Measurements from ENCODE around the gene DNPEP.
"Not testable (repeated sequence)": the region's sequence is repeated elsewhere in the genome, so short reads cannot be mapped to it uniquely, and the experiment has no call there.

DNPEP gene

DNA sequence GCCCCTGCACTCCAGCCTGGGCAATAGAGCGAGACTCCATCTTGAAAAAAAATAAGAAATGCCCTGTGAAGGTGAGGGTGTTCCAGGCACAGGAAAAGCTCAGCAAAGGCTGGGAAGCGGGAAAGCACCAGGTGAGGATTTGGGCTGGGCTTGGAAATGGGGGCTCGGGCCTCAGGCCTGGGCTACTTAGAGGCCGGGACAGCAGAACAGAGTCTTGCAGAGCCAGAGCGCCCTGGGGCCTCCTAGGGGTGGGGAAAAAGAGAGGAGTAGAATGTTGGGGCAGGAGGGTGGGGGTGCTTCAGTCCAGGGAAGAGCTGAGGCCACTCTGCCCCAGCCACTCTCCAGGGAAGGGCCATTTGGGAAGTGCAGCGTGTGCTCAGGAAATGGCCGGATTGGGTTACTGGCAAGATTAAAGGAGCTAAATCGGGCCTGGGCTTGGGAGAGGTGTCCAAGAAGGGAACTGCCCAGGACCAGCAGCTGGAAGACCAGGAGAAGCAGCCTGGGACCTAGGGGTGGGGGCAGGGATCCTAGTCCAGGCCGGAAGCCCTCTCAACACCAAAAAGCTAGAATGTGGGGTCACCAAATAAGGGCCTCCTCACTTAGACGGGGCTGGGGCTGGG, 16.7 kb upstream of the DNPEP start:
- no peak for DNase-seq
- in situ Hi-C loops (cut with HindIII; ENCODE audit: low pct_ligation_motif_present, low pct_unique_long_range_greater_than_20kb, low sequenced_read_pairs) = no loop called here

GRCh38 chr2:219403861-219404260, 16.1 kb upstream of the DNPEP start:
- in situ Hi-C loops (cut with HindIII; ENCODE audit: low pct_ligation_motif_present, low pct_unique_long_range_greater_than_20kb, low sequenced_read_pairs) = no loop called here
- DNase-seq = no peak

- in situ Hi-C loops (cut with HindIII; ENCODE audit: low pct_ligation_motif_present, low pct_unique_long_range_greater_than_20kb, low sequenced_read_pairs) = no loop called here
- DNase-seq = peak; percentile 83
These were observed 15.2 kb upstream of the DNPEP start for GRCh38 chr2:219402665-219403515.

- in situ Hi-C loops (cut with HindIII; ENCODE audit: low pct_ligation_motif_present, low pct_unique_long_range_greater_than_20kb, low sequenced_read_pairs) = no loop called here
- DNase-seq = no peak
These were observed 13.9 kb upstream of the DNPEP start for GRCh38 chr2:219401606-219402005.

- in situ Hi-C loops (cut with HindIII; ENCODE audit: low pct_ligation_motif_present, low pct_unique_long_range_greater_than_20kb, low sequenced_read_pairs) = no loop called here
- DNase-seq = no peak
These were observed 12.8 kb upstream of the DNPEP start for GRCh38 chr2:219400562-219400961.

DNA sequence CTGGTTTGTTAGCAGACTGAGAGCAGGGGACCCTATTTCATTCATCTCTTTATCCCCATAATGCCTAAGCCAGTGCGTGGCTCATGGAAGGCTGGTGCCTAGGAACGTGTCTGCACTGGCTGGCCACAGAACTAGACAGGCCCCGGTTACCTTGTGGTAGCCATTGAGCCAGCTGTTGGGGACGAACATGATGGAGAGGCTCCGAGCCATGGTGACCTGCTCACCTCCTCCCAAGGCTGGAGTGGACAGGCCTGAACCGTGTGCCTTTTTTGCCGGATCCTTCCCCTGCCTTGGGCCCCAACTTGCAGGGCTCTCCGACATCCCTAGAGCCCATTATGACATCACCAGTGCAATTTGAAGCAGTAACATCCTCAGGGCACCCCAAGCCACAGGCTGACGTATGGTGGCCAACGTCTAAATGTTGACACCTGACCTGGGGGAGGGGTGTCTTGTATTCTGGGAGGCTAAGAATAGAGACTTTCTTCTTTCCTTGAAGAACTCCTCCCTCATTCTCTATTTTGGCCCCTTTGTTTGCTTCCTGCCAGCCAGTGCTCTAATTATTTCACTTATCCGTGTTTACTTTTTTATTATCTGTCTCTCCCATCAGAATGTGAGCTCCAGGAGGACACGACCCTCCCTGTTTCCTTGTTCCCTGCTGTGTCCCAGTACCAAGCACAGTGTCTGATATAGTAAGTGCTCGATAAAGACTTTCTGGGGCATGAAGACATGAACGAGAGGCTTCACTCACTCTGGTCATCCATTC, 12.2 kb upstream of the DNPEP start:
- DNase-seq = no peak
- in situ Hi-C loops (cut with HindIII; ENCODE audit: low pct_ligation_motif_present, low pct_unique_long_range_greater_than_20kb, low sequenced_read_pairs) = no loop called here

DNA sequence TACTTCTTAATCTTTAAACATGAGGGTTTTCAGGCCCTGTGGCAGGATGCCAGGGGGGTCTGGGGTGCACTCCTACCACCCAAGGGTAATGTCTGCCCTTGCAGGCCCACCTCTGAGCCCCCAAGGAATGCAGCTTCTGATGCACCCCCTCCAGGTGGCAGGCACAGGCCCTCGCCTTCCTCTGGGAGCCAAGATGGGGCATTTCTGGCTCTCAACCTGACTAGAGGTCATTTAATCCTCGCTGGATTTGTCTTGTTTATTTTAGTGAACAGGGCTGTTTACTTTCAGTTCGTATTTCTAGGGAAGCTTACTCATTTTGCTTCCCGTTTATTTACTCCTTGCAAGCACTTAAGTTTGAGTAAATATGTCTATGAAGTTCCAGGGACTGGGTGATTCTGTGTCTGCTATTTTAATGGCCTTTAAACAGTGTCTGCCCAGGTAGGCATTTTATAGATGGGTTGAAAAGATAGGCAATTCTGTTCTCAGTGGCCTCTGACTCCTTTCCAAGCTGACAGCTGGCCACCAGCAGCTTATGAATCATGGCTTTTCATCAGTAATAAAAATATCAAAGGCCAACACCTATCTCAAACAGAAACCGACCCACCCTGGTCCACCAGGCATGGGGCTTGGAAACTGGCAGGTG, 11.1 kb upstream of the DNPEP start:
- in situ Hi-C loops (cut with HindIII; ENCODE audit: low pct_ligation_motif_present, low pct_unique_long_range_greater_than_20kb, low sequenced_read_pairs) = no loop called here
- no peak for DNase-seq

DNA sequence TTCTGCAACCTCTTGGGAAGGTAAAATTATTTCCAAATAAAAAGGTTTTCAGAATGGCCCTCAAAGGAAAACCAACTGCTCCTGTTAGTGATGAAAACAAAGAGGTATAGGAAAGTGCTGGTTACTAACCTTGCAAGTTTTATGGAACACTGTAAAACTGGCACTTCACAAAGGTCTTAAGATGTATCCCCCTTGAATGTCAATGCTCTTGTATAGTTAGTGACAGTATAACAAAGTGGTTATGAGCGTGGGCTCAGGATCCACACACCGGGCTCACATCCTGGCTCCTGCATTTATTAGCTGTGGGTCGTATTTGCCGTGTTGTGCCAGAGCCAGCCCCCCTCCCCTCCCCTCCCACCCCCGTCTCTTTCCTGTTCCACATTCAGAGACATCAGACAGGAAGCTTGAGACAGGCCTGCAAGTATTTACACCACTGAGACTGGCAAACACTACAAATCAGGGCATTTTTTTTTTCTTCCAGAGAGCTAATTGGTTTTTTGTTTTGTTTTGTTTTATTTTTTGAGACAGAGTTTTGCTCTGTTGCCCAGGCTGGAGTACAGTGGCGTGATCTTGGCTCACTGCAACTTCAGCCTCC, 9.2 kb upstream of the DNPEP start:
- in situ Hi-C loops (cut with HindIII; ENCODE audit: low pct_ligation_motif_present, low pct_unique_long_range_greater_than_20kb, low sequenced_read_pairs) = no loop called here
- DNase-seq = no peak

GRCh38 chr2:219395609-219396008, 7.9 kb upstream of the DNPEP start:
- no peak for DNase-seq
- in situ Hi-C loops (cut with HindIII; ENCODE audit: low pct_ligation_motif_present, low pct_unique_long_range_greater_than_20kb, low sequenced_read_pairs) = no loop called here

DNA sequence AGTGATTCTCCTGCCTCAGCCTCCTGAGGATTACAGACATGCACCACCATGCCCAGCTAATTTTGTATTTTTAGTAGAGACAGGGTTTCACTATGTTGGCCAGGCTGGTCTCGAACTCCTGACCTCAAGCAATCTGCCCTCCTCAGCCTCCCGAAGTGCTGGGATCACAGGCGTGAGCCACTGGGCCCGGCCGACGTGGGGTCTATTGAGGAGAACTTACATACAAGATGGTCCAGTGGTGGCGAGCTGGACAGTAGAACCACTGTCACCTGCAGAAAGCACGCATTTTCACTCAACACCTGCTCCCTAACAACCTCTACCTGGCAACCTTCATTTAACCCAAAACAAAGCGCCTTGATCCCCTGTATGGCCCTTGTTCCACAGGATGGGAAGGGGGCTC, 7.3 kb upstream of the DNPEP start:
- DNase-seq; in situ Hi-C loops (cut with HindIII; ENCODE audit: low pct_ligation_motif_present, low pct_unique_long_range_greater_than_20kb, low sequenced_read_pairs): not testable (repeated sequence)

DNA sequence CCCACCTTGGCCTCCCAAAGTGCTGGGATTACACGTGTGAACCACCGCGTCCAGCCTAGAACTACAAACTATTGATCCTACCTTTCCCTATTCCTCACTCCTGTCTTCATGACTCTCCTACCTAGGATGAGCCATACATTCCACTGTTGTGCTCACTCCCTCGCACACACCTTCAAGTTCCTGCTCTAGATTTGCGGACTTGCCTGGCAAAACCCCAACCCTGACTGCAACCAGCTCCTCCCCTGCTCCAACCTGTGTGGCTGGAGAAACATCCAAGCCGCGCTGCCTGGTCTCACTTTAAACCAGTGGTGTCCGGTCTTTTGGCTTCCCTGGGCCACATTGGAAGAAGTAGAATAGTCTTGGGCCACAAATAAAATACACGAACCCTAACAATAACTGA, 5.0 kb upstream of the DNPEP start:
- DNase-seq = no peak
- in situ Hi-C loops (cut with HindIII; ENCODE audit: low pct_ligation_motif_present, low pct_unique_long_range_greater_than_20kb, low sequenced_read_pairs) = no loop called here

- DNase-seq = no peak
- in situ Hi-C loops (cut with HindIII; ENCODE audit: low pct_ligation_motif_present, low pct_unique_long_range_greater_than_20kb, low sequenced_read_pairs) = no loop called here
These were observed 1.1 kb upstream of the DNPEP start for GRCh38 chr2:219388907-219389156.

DNA sequence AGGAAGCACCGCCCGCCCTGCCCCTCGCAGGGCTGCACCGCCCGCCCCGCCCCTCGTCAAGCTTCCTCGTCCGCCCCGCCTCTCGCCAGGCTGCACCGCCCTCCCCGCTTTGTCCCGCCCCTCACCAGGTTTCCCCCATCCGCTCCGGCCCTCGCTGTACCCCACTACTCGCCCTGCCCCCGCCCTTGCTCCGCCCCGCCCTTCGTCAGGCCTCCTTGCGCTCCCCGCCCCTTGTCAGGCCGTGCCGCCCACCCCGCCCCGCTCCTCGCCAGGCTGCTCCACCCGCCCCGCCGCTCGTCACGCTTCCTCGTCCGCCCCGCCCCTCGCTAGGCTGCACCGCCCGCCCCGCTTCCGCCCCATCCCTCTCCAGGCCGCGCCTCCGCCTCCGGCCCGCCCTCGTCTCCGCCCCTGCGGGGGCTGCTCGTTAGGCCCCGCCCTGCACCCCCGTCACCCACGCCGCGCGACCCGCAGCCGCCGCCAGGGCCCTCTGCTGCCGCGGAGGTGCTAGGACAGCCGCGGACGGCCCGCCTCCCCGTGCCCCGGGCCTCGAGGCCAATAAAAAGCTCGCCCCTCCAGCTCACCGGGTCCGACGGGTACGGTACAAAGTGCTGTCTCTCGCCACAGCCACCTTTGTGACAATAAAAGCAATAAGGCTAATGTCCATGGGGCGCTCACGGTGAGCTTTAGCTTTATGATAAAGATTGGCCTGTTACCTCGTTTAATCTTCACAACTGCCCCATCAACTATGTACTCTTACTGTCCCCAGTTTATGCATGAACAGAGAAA, 602 bp upstream of the DNPEP start:
- DNase-seq = peak; percentile 95
- in situ Hi-C loops (cut with HindIII; ENCODE audit: low pct_ligation_motif_present, low pct_unique_long_range_greater_than_20kb, low sequenced_read_pairs) = no loop called here

DNA sequence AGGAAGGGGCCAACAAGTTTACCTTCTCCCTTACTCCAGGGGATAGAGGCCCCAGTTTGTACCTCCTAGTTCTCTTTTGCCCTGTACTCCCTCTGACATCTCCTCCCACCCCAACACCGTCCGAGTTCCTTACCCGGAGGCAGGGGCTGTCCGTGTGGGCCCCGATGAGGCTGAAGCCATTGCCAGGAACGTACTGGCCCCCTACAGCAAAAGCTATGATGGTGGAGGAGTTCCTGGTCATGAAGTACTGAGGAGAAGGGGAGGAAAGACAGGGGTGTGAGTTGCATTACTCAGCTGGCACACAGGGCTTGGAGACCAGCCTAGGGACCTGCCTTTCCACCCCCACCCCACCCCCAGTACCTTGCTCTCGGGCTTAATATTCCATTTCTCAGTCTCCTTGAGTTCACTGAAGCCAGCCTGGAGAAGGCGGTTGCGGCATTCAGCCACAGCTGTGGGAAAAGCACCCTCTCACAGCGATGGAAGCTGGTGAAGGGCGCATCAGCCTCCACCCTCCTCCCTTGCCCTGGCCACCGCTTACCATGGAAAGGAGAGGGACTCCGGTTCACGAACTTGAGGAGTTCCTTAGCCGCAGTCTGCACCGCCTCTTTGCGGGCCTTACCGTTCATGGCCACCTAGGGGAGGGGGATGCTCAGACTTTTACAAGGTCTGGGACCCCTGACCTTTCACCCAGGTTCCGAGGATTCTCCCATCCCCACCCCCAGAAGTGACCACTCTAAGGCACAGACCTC, 1.0 kb downstream of the DNPEP start:
- in situ Hi-C loops (cut with HindIII; ENCODE audit: low pct_ligation_motif_present, low pct_unique_long_range_greater_than_20kb, low sequenced_read_pairs) = no loop called here
- no peak for DNase-seq

GRCh38 chr2:219385958-219386520, 1.7 kb downstream of the DNPEP start:
- in situ Hi-C loops (cut with HindIII; ENCODE audit: low pct_ligation_motif_present, low pct_unique_long_range_greater_than_20kb, low sequenced_read_pairs) = no loop called here
- DNase-seq = no peak

GRCh38 chr2:219384859-219385258, 2.9 kb downstream of the DNPEP start:
- in situ Hi-C loops (cut with HindIII; ENCODE audit: low pct_ligation_motif_present, low pct_unique_long_range_greater_than_20kb, low sequenced_read_pairs) = no loop called here
- DNase-seq = no peak

DNA sequence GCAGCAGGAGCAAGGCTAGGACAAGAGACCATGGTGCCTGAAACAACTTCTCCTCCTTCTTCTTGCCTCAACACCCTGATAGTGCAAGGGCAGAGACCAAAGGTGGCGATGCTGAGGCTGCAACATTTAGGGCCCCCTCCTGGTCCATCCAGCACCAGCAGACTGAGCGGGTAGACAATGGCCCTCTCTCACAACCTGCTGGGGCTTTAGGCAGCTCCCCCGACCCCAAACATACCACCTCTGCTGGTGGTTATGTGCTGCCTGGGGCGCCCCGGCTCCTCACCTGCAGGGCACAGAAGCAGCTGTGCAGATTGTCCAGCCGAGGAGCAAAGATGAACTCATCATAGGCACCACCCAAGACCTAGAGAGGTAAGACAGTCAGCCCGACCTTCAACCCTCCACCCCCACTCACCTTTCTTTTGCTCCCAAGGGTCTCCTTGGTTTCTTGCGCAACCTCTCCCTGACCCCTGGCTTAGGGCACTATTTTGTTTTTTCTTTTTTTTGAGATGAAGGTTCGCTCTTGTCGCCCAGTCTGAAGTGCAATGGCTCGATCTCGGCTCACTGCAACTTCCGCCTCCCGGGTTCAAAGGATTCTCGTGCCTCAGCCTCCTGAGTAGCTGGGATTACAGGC, 3.5 kb downstream of the DNPEP start:
- no peak for DNase-seq
- in situ Hi-C loops (cut with HindIII; ENCODE audit: low pct_ligation_motif_present, low pct_unique_long_range_greater_than_20kb, low sequenced_read_pairs) = no loop called here
